ENCODE results near the gene XPNPEP1.
A peak's percentile ranks its signal among the peaks of the same experiment; 100 is the strongest.
"Not testable (repeated sequence)": the region's sequence is repeated elsewhere in the genome, so short reads cannot be mapped to it uniquely, and the experiment has no call there.

Gene XPNPEP1

DNA sequence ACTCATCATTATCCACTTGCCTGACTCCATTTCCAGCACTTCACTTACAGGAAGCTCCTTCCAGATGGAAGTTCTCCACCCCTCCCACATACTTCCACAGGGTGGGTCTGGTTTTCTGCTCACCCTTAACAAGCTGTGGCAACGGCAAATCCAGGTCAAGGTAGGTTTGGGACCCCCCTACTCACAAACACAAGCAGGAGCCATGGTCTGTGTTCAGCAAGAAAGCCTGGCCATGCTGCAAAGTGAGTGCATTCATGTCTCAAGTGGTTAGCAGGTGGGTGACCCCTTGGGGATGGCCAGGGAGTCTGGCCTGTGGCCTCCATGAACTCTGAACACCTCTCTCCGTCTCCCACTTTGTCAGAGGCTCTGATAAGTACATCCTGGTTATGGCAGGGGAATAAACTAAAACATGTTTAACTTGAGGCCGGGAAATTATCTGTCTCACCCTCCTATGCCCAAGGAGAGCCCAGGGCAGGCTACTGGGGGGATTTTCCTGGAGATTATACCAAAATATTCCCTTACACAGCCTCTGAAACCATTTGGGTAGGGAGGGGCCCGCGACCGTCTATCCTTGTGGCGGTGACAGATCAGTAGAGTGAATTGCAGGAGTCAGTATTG, 844 bp downstream of the XPNPEP1 start:
- FAIRE-seq: no peak

DNA sequence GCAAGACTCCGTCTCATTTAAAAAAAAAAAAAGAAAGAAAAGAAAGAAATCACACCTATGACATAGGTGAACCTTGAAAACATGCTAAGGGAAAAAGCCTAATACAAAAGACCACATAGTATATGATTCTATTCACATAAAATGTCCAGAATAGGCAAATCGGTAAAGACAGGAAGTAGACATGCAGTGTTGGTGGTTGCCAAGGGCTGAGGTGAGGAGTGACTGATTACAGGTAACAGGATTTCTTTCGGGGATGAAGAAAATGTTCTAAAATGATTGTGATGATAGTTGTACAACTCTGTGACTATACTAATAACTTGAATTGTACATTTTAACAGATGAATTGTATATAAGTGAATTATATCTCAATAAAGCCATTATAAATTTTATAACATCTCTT, 3.3 kb downstream of the XPNPEP1 start:
- FAIRE-seq: no peak

DNA sequence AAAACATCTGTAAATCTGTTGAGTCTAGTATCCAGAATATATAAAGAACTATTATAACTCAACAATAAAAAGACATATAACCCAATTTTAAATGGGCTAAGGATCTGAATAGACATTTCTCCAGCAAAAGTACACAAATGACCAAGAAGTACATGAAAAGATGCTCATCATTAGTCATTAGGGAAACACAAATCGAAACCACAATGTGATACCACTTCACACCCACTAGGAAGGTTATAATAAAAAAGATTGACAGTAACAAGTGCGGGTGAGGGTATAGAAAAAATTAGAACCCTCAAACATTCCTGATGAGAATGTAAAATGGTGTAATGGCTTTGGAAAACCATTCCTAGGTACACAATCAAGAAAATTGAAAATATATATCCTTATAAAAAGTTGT, 4.1 kb downstream of the XPNPEP1 start:
- no peak for FAIRE-seq

DNA sequence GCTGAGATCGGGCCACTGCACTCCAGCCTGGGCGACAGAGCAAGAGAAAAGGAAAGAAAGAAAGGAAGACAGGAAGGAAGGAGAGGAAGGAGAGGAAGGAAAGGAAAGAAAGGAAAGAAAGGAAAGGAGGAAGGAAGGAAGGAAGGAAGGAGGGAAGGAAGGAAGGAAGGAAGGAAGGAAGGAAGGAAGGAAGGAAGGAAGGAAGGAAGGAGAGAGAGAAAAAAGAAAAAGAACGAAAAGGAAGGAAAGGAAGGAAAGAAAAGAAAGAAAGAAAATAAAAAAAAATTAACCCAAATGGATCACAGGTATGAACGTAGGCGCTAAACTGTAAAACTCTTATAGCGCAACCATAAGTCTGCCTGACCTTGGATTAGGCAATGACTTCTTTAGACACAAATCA, 4.6 kb downstream of the XPNPEP1 start:
- FAIRE-seq: not testable (repeated sequence)

DNA sequence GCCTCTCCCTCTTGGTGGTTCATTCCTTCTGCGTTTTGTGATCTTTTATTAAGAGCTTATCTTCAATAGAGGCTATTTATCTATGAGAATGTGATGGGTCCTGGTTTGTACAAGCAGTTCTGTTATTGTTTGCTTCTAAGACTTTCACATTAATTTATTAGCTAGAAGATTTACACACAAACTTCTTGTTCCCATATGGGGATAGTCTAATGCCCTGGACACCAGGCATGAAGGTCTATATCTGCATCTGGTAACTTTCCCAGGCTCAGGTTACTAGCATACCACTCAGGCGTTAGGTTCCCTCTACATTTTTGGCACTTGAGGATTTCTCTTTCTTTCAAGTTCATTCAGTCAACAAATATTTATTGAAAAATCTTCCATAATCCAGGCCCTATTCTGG, 7.7 kb downstream of the XPNPEP1 start:
- FAIRE-seq: no peak

DNA sequence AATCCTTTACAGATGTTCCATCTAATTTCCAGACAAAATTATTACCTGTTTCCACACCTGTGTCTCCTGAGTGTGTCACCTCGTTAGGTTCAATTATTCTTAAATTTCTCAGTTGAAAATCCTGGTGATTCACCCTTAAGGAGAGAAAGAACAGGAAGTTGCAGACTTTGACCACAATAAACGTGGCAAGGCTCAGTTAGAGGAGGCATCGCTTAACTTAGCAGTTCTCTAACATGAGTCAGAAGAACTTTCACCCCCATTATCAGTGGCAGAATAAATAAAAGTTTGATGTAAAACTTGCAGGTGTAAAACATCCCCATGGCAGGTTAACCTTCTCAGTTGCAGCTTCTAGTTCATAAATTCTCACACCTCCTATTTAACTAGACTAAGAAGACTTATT, 8.3 kb downstream of the XPNPEP1 start:
- FAIRE-seq: peak; percentile 64

DNA sequence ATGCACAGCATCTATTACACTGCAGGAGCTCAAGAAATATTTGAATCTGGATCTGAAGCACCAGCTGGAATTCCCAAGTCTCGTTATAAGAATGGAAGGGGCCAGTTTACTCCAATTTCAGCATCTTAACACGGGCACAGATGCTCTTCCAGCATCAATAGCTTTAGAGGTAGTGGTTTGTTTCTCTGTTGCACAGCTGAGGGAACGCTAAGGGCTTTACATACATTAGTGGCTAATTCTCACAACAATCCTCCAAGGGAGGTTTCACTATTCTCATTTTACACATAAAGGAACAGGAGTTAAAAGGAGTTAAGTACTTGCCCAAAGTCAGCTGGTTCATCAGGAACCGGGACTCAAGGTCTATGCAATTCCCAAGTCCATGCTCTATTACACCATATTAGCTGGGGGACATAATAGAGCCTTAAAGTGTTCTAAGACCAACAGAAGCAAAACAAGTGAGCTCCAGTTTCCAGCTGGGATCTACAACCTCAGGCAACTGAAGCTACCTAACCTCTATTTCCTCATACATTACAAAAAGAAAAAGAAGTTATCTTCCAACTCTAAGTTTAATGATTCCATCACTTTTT, 9.9 kb downstream of the XPNPEP1 start:
- no peak for FAIRE-seq

DNA sequence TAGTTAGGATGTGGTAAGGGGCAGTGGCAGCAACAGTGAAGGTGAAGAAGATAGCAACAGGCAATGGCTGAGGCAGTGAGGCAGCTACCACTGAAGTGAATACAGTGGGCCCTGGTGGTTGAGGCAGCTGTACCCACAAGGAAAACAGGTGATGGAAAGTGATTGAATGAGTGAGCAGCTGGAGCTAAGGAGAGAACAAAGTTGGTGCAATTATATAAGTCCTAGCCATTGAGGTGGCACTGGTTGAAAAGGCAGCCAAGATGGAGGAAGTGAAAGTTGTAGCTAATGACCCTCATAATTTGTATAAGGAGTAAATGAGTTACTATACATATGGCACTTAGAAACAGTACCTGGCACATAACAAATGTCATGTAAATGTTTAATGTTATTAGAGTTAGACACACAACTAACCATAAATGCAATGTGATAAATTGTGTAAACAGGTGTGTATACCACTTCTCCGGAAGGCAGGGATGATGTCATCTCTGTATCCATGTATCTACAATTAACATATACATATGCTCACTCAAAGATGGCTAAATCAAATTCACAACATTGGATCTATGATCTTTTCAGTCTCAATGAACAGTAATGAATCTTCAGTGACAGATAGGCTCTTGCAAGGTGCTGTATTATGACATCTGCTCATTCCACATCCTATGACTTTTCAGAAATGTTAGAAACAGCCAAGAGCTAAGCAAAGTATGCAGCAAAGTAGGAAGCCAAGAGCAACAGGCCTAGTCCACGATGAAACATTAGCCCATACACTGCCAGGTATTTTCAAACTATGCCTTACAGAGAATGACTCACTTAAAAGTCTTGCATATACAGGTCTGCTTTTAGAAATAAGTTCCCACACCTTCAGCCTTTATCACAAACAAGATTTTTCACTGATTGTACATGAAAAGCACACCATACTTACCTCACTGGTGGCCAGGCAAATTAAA, 10.7 kb downstream of the XPNPEP1 start:
- FAIRE-seq: no peak

DNA sequence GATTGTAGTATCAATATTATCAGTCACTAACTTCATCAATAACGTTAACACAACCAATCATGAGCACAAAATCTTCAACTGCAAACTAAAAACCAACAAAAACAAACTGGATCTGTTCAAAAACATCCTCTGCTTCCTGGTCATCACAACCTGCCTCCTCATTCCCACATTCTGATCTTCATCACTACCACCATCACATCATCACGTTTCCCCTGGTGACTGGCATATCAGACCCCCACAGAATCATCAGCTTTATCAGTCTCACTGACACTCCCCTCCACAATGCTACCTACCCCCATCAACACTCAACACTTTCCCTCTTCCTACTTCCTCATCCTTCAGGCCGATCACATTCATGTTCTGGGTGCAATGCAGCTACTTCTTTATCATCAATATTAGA, 11.4 kb downstream of the XPNPEP1 start:
- FAIRE-seq: no peak

DNA sequence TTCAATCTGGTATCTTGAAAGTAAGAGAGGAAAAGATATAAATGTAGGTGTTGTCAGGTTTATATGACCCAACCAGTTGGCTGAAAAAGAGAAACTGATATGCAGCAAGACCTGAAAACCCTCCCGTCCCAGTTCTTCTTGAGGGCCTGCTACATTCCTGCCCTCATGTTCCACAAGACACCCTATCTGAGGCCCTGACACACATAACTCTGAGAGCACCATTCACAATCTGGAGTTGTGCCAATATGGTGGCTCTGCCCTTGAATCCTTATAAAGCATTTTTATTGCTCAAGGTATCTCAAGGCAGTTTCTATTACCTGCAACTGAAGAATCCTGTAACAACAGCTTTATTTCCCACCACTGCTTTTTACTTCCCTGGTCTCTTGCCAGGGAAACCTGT, 17.0 kb downstream of the XPNPEP1 start:
- FAIRE-seq: no peak

DNA sequence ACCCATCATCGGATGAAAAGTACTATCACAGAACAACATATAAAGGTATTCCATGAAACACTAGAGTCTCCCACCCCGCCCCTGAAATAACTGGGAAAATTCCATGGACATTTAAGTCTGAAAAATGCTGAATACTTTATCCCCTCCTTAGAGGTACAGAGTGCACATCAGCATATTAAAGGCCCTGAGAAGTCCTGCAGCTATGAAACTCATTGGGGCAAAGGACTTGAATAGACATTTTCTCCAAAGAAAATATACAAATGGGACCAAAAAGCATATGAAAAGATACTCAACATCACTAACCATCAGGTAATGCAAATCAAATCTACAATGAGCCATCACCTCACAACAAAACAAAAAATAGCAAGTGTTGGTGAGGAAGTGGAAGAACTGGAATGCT, 18.9 kb downstream of the XPNPEP1 start:
- FAIRE-seq: no peak

DNA sequence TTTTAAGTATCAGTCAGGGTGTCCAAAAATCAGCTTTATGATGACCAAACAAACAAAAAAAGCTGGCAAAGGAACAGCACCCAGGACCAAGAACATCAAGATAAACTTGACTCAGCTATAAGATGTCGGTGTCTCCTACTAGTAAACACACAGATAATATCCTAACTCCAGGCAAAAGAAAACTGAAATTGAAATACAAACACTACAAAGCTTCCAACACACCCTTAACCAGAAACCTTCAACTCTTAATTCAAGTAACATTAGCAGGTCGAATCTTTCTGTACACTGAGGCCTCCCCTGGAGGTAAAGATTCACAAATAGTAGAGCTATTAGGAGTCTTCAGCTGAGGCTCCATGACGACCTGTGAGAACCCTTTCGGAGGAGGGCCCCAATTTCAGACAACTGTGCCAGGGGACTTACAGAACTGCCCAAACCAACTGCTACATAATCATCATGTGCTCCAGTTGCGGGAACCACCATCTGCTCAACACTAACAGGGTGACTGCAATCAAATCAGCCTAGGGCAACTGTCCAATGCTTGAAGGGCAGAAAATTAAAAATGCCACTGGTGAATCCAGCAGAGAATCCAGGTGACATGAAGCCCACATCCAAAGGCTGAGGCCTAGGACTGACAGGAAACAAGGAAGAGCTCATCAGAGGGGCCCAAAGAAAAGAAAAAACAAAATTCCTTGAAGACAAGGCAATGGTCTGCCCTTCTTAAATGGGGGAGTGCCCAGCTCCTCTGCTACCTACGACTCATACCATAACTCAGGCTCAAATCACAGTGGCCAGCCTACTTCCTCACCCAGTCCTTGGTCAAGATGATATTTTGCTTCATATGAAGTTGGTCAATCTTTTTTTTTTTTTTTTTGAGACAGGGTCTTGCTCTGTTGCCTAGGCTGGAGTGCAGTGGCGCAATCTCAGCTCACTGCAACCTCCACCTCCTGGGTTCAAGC, 20.0 kb downstream of the XPNPEP1 start:
- FAIRE-seq: peak; percentile 60

DNA sequence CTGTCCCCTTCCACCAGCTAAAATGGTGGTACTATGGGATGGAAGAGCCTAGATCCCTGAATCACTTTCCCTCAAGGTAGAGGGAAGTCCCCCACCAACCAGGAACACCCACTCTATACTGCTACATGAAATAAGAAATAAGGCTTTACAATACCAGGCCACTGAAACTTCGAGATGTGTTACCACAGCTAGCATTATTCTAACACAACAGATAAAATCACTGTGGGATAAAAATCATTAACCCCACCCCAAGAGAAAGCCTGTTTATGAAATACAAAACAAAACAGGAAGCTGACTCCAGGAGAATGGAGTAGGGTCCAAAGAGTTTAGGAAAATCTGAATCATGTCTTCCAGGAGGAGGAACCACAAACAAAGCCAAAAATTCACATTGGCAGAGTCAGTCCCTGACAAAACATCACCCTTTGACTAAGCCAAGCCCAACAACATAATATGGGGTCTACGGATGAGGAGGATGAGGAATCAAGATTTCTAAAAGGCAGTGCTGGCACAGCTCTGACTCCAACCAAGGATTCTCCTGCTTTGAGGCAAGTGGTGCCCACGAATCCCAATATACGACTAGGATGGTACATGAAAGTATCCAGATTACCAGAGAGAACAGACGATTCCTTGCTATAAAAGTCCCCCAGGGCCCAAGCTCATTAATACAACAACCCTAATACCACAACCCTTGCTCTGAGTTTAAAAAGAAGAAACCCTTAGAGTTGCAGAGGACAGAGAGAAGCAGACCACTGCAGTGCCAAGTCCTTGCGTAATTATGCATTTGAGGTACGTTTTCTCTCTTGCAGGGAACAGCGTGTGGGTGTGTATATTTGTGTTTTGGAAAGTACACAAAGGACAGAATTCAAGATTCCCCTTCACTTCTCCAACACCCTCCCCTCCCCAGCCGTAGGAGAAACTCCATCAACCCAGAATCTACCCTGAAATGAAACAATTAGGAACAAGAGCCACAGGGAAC, 23.7 kb downstream of the XPNPEP1 start:
- no peak for FAIRE-seq

DNA sequence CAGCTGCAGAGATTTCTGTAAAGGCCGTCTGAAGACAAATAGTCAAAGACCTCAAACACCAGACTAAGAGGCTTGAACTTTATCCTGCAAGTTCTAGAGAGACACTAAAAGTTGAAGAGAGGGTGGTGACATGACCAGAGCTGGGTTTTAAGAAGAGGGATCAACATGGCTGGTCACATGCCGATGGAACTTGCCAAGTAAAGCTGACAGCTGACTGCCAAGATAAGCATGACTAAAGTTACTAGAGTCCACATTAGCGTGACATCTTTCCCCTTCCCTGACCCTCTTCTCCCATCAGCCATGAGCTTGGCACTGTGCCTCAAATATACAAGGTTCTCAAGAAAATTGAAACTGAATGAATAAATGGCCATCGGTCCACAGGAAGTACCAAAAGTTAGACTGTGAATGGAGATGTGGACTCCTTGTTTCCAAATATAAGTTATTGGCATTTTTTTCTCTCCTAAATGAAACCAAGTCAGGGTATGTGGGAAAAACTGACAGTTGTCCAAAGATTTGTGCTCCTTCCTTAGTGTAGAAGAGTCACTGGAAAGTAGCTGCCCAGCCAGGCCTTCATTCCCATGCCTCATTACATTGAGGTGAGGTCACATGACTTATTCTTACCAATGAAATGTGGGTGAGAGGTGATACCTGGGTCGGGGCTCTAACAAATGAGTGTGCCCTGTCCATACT, 24.5 kb downstream of the XPNPEP1 start:
- no peak for FAIRE-seq

DNA sequence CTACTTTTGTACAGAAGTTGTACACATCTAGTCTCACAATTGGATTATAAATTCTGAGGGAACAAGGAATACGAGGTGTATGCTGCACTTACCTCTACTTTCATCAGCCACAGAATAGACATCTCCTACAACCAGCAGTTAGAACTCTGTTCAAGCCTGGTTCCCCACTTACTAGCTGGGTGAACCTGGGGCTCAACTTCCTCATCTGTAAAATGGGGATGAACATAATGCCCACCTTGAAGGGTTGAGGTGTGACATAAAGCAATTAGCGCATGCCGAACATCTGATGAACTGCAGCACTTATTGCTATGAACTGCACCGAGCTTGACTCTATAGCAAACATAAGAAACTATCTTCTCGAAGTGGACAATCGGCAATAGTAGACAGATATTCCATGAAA, 25.3 kb downstream of the XPNPEP1 start:
- FAIRE-seq: no peak

DNA sequence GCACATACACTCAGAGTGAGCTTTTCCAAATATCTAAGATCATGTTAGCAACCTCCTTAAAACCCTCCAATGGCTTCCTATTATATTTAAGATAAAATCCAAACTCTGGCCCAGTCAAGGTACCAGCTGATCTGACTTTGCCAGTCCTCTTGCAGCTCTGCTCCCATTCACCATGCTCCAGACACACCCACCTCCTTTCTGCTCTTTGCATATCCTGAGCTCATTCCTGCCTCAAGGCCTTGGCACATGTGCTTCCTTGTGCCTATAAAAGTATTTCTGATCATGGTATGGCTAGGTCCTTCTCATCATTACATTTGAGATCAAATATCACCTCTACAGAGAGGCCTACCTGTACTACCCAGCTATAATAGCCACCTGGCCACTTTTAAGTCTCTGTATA, 27.5 kb downstream of the XPNPEP1 start:
- FAIRE-seq: no peak

DNA sequence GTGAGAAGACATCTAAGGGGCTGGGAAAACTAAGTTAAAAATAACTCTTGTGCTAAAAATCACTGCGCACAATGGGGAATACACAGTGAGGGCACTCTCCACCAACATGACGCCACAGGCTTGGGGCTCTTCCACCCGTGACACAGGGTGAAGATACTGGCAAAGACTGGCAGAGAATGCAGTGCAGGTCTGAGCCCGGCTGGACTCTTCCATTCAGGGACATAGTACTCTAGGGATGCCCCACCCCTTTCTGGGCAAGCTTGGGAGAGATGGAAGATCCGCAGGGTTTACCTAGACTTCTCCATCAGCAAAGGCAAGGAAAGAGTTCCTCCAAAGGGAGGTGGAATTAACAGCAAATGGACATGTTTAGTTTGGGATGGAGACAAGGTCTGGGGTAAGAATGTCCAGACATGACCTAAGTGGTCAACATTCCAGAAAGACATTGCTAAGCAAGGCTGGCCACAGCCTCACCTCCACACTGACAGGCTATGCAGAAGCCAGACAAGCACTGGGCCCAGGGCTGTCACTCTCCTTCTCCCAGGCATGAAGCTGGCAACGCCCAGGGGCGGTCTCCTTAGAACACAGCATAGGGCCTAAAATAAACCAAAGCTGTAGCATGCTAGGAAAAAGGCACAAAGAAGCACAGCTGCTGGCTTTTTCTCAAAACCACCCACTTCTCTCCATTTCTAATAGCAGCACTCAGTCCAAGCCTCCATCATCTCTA, 28.1 kb downstream of the XPNPEP1 start:
- no peak for FAIRE-seq

DNA sequence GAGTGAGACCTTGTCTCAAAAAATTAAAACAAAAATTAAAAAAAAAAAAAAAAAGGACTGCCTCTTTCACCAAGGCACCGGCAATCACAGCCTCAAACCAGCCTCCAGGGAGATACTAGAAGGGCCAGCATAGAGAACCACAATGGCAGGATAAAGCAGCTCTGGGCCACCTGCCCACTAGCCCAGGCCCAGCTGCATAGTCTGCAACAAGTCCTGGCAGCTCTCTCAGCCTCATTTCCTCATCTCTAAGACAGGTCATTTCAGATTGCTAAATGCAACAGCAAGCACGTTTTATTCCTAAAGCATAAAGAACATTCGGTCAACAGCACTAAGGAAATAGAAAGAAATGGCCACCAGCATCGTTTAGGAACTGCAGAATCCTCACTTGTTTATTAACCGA, 28.8 kb downstream of the XPNPEP1 start:
- FAIRE-seq: no peak

DNA sequence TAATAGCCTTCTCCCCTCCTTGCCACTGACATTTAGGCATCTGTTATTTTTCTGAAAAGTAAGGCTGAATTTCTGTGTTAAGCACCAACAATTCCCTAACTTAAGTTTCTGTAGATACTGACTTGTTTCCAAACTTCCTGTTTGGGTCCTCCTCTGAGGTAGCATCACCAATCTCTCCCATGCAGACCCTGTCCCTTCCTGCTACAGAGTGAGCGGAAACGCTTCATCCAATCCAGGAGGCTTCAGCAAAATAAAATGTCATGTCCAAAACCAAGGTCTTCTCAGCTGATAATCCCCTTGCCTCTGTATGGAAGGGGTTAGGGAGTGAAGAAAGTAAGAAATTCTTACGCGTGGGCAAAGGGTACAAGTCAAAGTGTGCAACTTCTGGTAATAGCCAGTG, 29.9 kb downstream of the XPNPEP1 start:
- no peak for FAIRE-seq

DNA sequence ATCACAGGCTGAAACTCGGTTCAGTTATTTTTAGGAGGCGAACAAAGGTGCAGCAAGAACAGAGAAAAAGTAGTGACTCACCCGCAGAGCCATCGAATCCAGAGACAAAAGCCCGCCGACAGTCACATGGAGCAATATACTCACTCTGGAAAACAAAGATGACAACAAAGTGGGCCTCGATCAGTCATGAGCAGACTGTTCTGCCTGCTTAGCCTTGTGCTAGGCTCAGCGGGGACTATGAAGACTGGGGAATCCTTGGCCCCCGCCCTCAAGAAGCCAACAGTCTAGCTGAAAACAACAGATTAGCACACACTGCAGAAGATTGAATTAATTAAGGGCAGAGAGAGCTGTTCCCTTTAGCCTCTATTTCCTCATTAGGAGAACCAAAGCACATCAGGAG, 30.4 kb downstream of the XPNPEP1 start:
- no peak for FAIRE-seq

All from islet of Langerhans (tissue), 1 donor.